Peyer's patch (tissue), 4 donors: ENCODE data around the gene IDI1. TPM values are rescaled to one million over a fixed set of nuclear protein-coding genes. Genes with fewer than 3 reads are reported as not detected.

Experiments used
- DNase-seq, 3 donors: peaks; one replicate each; pipeline ENCODE4 v3.0.0-alpha.2; 2017 to 2019
- H3K27ac ChIP-seq, 4 donors: fragments of 200-600 bp; sonication (generic); one replicate each; pipeline ENCODE4 v1.5.1; 2016 to 2019
- H3K27me3 ChIP-seq, 2 donors: fragments of 200-600 bp; sonication (generic); one replicate each; pipeline ENCODE4 v1.5.1; 2019
- H3K36me3 ChIP-seq, 3 donors: fragments of 200-600 bp; sonication (generic); one replicate each; pipeline ENCODE4 v1.5.1; 2016 to 2019
- H3K4me1 ChIP-seq, 4 donors: fragments of 200-600 bp; sonication (generic); one replicate each; pipeline ENCODE4 v1.5.1; 2016 to 2019
- H3K4me3 ChIP-seq, 4 donors: fragments of 200-600 bp; sonication (generic); 1 replicate in 3 of 4; 2 replicates in 1 of 4; pipeline ENCODE4 v1.5.1; 2016 to 2019; ENCODE audit warnings: mild to moderate bottlenecking in 1 of 4
- H3K9me3 ChIP-seq, 4 donors: fragments of 200-600 bp; sonication (generic); one replicate each; pipeline ENCODE4 v1.5.1; 2016 to 2019; ENCODE audit warnings: mild to moderate bottlenecking in 1 of 4
- CTCF ChIP-seq, 6 experiments: fragments of 450-650 bp in 4 of 6; fragments of 200-600 bp in 2 of 6; sonication (generic) in 1 of 6; IDR thresholded peaks; one replicate each; pipeline ENCODE4 v1.5.1; 2017 to 2019; ENCODE audit warnings: antibody characterized with exemption in 6 of 6, mild to moderate bottlenecking in 3 of 6, moderate library complexity in 1 of 6
- POLR2A ChIP-seq, 2 donors: fragments of 450-650 bp; IDR thresholded peaks; one replicate each; pipeline ENCODE4 v1.5.1; 2017; ENCODE audit warnings: antibody characterized with exemption in 2 of 2, mild to moderate bottlenecking in 2 of 2, moderate library complexity in 2 of 2
- total RNA-seq, 4 donors: library from RNA; depleted of rRNA; stranded (reverse); fragments of >200 nt; gene quantifications; one replicate each; pipeline ENCODE4 v1.1.0, GENCODE V29; 2016

The IDI1 gene
- total RNA-seq, 4 donors from 2014 or later, result 52.0 to 71.0 (median 60.5) TPM

GRCh38 chr10:992871-993270, 56.0 kb downstream of the IDI1 start:
- Histone ChIP-seq H3K36me3 (peaks cover 0 to 52% (median 0%) of the 10 kb centered on the region in 3 donors), H3K4me1 (peaks cover 0 to 16% (median 8%) of the 10 kb centered on the region in 4 donors), H3K4me3 (no peak overlapping the region), H3K27me3 (no peaks in the 10 kb centered on the region), H3K9me3 (no peaks in the 10 kb centered on the region), H3K27ac (no peak overlapping the region)
- TF ChIP-seq CTCF (IDR thresholded peaks at IDR 0.05) (no peak), POLR2A (IDR thresholded peaks at IDR 0.05) (no peak)
- DNase-seq, result no peak

- no peak overlapping the region for H3K4me3 ChIP-seq
- peaks cover 0 to 48% (median 0%) of the 10 kb centered on the region in 3 donors for H3K36me3 ChIP-seq
- no peak for DNase-seq
- no peaks in the 10 kb centered on the region for H3K27me3 ChIP-seq
- no peaks in the 10 kb centered on the region for H3K9me3 ChIP-seq
- no peak for TF ChIP-seq CTCF (IDR thresholded peaks at IDR 0.05)
- no peak for TF ChIP-seq POLR2A (IDR thresholded peaks at IDR 0.05)
- peaks cover 0 to 19% (median 8%) of the 10 kb centered on the region in 4 donors for H3K4me1 ChIP-seq
- no peak overlapping the region for H3K27ac ChIP-seq
Observed at GRCh38 chr10:992467-992866, 56.5 kb downstream of the IDI1 start.

DNA sequence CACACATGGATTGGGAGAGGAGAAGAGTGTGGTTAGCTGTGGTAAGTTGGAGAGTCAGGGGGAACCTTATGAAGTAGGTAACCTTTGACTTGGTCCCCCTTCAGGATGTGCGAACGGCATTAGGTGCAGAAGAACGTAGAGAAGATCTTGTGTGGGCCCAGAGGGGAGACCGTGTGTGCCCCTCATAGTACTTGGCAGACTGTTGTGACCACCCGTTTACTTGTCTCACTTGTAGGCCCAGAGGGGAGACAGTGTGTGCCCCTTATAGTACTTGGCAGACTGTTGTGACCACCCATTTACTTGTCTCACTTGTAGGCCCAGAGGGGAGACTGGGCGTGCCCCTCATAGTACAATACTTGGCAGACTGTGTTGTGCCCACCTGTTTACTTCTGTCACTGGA, 58.1 kb downstream of the IDI1 start:
- peak in 1 of 3 donors; percentile 24 for DNase-seq
- no peaks in the 10 kb centered on the region for H3K27me3 ChIP-seq
- peaks cover 0 to 25% (median 8%) of the 10 kb centered on the region in 4 donors for H3K4me1 ChIP-seq
- H3K4me3 ChIP-seq, result no peak overlapping the region
- no peak overlapping the region for H3K27ac ChIP-seq
- H3K9me3 ChIP-seq, result no peaks in the 10 kb centered on the region
- H3K36me3 ChIP-seq, result peaks cover 0 to 31% (median 0%) of the 10 kb centered on the region in 3 donors
- TF ChIP-seq POLR2A (IDR thresholded peaks at IDR 0.05), result no peak
- TF ChIP-seq CTCF (IDR thresholded peaks at IDR 0.05), result no peak

Other genes with a start within 250 kb of the IDI1 start
- 100 to 1,000 TPM in 2 of 4 donors, 10 to 100 TPM in 2; 77.2 to 106 (median 93.3) TPM for gene LARP4B, start 117.4 kb downstream of the IDI1 start, total RNA-seq
- 100 to 1,000 TPM in 1 of 4 donors, 10 to 100 TPM in 3; 16.9 to 196 (median 22.6) TPM for gene GTPBP4, start 60.7 kb downstream of the IDI1 start, total RNA-seq
- gene IDI2, start 23.3 kb downstream of the IDI1 start, total RNA-seq, result not detected
- 10 to 100 TPM; 16.8 to 28.8 (median 22.3) TPM for gene WDR37, start 7.3 kb upstream of the IDI1 start, total RNA-seq